ENCODE data around the gene CREM.

DNA sequence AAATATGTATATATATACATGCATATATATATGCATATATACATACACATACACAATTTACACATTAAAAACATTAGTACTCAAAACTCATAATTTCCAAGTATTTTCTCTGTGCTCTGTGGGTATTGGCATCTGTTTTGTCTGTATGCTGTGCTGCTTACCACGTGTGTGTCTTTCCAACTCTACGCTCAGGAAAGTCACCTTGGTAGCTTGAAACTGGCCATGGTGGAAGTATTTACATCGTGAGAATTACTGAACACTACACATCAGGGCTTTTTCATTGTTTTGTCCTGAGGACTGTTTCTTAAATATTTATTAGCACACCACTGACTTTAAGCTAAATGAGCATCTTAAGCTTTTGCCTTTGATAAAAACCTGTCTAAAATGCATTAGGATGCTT lies 79.6 kb downstream of the CREM start:
- TF ChIP-seq, protein P1, sequence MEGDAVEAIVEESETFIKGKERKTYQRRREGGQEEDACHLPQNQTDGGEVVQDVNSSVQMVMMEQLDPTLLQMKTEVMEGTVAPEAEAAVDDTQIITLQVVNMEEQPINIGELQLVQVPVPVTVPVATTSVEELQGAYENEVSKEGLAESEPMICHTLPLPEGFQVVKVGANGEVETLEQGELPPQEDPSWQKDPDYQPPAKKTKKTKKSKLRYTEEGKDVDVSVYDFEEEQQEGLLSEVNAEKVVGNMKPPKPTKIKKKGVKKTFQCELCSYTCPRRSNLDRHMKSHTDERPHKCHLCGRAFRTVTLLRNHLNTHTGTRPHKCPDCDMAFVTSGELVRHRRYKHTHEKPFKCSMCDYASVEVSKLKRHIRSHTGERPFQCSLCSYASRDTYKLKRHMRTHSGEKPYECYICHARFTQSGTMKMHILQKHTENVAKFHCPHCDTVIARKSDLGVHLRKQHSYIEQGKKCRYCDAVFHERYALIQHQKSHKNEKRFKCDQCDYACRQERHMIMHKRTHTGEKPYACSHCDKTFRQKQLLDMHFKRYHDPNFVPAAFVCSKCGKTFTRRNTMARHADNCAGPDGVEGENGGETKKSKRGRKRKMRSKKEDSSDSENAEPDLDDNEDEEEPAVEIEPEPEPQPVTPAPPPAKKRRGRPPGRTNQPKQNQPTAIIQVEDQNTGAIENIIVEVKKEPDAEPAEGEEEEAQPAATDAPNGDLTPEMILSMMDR (IDR thresholded peaks at IDR 0.05; ENCODE audit: poor library complexity) = no peak
- TF ChIP-seq EZH2phosphoT487 (IDR thresholded peaks at IDR 0.05; ENCODE audit: low read depth, severe bottlenecking, unreplicated experiment) (no peak), EZH2 (IDR thresholded peaks at IDR 0.05; ENCODE audit: borderline replicate concordance) (no peak)

Data from hepatocyte (in vitro differentiated cells).